Naive thymus-derived CD4-positive, alpha-beta T cell (primary cell): ENCODE results near the gene CLINT1. TPM values are rescaled to one million over a fixed set of nuclear protein-coding genes. Genes with fewer than 3 reads are reported as not detected.
"Not testable (repeated sequence)": the region's sequence is repeated elsewhere in the genome, so short reads cannot be mapped to it uniquely, and the experiment has no call there.

Experiments
- ATAC-seq: fragments of 150-1000 bp; cut with Tn5 transposase; 2 replicates; pipeline ENCODE4 v1.10.0; 2021; ENCODE audit warnings: mild to moderate bottlenecking, moderate library complexity
- CTCF ChIA-PET: fragments of 350-600 bp; sonication (Branson Sonifier 250); formaldehyde crosslinking; loops from one replicate; lab custom pipeline; 2021; ENCODE audit warnings: antibody characterized with exemption; lab: Charles Lee
- POLR2A ChIA-PET: fragments of 350-600 bp; sonication (Branson Sonifier 250); formaldehyde crosslinking; loops from one replicate; lab custom pipeline; 2021; ENCODE audit warnings: antibody characterized with exemption, inconsistent platforms; lab: Charles Lee
- DNase-seq, 9 donors: peaks; one replicate each; pipeline versions ENCODE4 v3.0.0 to v3.0.0-alpha.2; 2020 to 2022; ENCODE audit warnings: mixed read lengths in 1 of 9
- H3K27ac ChIP-seq: one replicate; pipeline ENCODE4 v1.7.0; 2013; ENCODE audit warnings: mild to moderate bottlenecking, low read depth, low read length, moderate library complexity
- H3K27me3 ChIP-seq, 2 donors: one replicate each; pipeline ENCODE4 v1.7.0; 2013; ENCODE audit warnings: low read length in 2 of 2, mild to moderate bottlenecking in 2 of 2, moderate library complexity in 2 of 2; ENCODE audit not compliant: control insufficient read depth in 2 of 2, insufficient read depth in 2 of 2
- H3K36me3 ChIP-seq, 3 experiments: 1 replicate in 2 of 3; 2 replicates in 1 of 3; pipeline ENCODE4 v1.7.0; 2013; ENCODE audit warnings: low read length in 3 of 3, mild to moderate bottlenecking in 3 of 3, moderate library complexity in 1 of 3; ENCODE audit not compliant: insufficient read depth in 3 of 3, control insufficient read depth in 2 of 3
- H3K4me1 ChIP-seq, 2 donors: one replicate each; pipeline ENCODE4 v1.7.0; 2013; ENCODE audit warnings: low read length in 2 of 2, mild to moderate bottlenecking in 2 of 2, moderate library complexity in 1 of 2; ENCODE audit not compliant: control insufficient read depth in 2 of 2, insufficient read depth in 2 of 2
- H3K4me3 ChIP-seq: 2 replicates; pipeline ENCODE4 v1.7.0; 2013; ENCODE audit warnings: mild to moderate bottlenecking, low read length
- H3K9me3 ChIP-seq, 3 experiments: 1 replicate in 2 of 3; 2 replicates in 1 of 3; pipeline ENCODE4 v1.7.0; 2013; ENCODE audit warnings: low read length in 3 of 3; ENCODE audit not compliant: control insufficient read depth in 2 of 3
- H3K27ac Mint-ChIP-seq, 9 donors: one replicate each; pipeline ENCODE4 v1.8.0; 2020 to 2022; ENCODE audit warnings: mixed read lengths in 9 of 9, mild to moderate bottlenecking in 8 of 9, moderate library complexity in 5 of 9, inconsistent platforms in 2 of 9
- H3K27me3 Mint-ChIP-seq, 5 donors: one replicate each; pipeline ENCODE4 v1.8.0; 2021 to 2022; ENCODE audit warnings: mixed read lengths in 5 of 5, mild to moderate bottlenecking in 1 of 5
- H3K36me3 Mint-ChIP-seq, 5 donors: one replicate each; pipeline ENCODE4 v1.8.0; 2020 to 2022; ENCODE audit warnings: mixed read lengths in 5 of 5, mild to moderate bottlenecking in 3 of 5, inconsistent platforms in 1 of 5
- H3K4me1 Mint-ChIP-seq, 7 donors: one replicate each; pipeline ENCODE4 v1.8.0; 2020 to 2022; ENCODE audit warnings: mixed read lengths in 7 of 7, mild to moderate bottlenecking in 3 of 7, inconsistent platforms in 1 of 7
- H3K4me3 Mint-ChIP-seq, 10 donors: one replicate each; pipeline ENCODE4 v1.8.0; 2020 to 2022; ENCODE audit warnings: mild to moderate bottlenecking in 10 of 10, mixed read lengths in 10 of 10, moderate library complexity in 6 of 10, inconsistent platforms in 2 of 10
- H3K9me3 Mint-ChIP-seq, 11 donors: one replicate each; pipeline ENCODE4 v1.8.0; 2020 to 2022; ENCODE audit warnings: mixed read lengths in 11 of 11, mild to moderate bottlenecking in 4 of 11, inconsistent platforms in 1 of 11, moderate library complexity in 1 of 11
- intact Hi-C, 2 donors: fragments of 100-400 bp; cut with micrococcal nuclease; formaldehyde crosslinking; loops; one replicate each; pipeline ENCODE4 v1.15.1; 2023
- polyA plus RNA-seq, 2 donors: library from polyadenylated mRNA; unstranded; fragments of 300-500 nt; fragmentation: Illumina TruSeq; gene quantifications; one replicate each; pipeline ENCODE4 v1.2.3, GENCODE V29; 2021
- total RNA-seq, 6 experiments: library from RNA in 5 of 6; stranded (reverse) in 5 of 6; gene quantifications; 1 replicate in 5 of 6; 2 replicates in 1 of 6; pipeline ENCODE4 v1.2.3 and lab custom pipeline; 2021 to 2026

CLINT1 gene
- total and polyA plus RNA-seq, 7 experiments from 2014 or later, result 57.5 to 94.2 (median 74.0) TPM

DNA sequence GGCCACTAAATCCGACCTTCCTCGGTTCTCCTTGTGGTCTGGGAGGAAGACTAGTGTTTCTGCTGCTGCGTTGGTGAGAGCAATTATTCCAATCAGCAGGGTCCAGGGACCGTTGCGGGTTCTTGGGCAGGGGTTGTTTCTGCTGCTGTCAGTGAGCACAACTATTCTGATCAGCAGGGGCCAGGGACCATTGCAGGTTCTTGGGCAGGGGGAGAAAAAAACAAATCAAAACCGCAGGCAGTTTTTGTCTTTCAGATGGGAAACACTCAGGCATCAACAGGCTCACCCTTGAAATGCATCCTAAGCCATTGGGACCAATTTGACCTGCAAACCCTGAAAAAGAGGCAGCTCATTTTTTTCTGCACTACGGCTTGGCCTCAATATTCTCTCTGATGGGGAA is 22.6 kb upstream of the CLINT1 start:
- H3K4me1 Mint-ChIP-seq, H3K4me1 ChIP-seq, H3K36me3 Mint-ChIP-seq, H3K27ac ChIP-seq, H3K4me3 ChIP-seq, H3K4me3 Mint-ChIP-seq, H3K9me3 ChIP-seq, intact Hi-C loops, CTCF ChIA-PET, H3K27ac Mint-ChIP-seq, H3K9me3 Mint-ChIP-seq, DNase-seq, H3K27me3 ChIP-seq, H3K36me3 ChIP-seq, POLR2A ChIA-PET, ATAC-seq, H3K27me3 Mint-ChIP-seq: not testable (repeated sequence)

DNA sequence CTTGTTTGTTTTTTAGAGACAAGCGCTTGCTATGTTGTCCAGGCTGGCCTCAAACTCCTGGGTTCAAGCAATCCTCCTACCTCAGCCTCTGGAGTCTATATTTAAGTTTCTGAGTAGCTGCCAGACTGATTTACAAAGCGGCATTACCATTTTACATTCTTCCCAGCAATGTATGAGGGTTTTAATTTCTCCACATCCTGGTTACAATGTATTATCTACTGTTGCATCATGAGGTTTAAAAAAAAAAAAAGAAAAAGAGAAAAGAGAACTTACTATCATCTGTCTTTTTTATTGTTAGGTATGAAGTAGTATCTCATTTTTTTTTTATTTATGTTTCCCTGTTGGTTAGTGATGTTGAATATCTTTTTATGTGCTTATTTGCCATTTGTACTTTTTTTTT is 18.9 kb upstream of the CLINT1 start:
- H3K4me1 ChIP-seq, result no peaks in the 10 kb centered on the region
- intact Hi-C loops, result no loop called here
- H3K27me3 ChIP-seq, result no peaks in the 10 kb centered on the region
- H3K4me1 Mint-ChIP-seq, result peaks cover 0 to 2% (median 0%) of the 10 kb centered on the region in 7 donors
- POLR2A ChIA-PET, result no interaction called here
- H3K9me3 ChIP-seq, result no peaks in the 10 kb centered on the region
- DNase-seq (no peak), ATAC-seq (no peak)
- H3K27ac Mint-ChIP-seq, result peak overlapping the region in 1 of 9 donors; percentile 36
- H3K27me3 Mint-ChIP-seq, result no peaks in the 10 kb centered on the region
- no peak overlapping the region for H3K4me3 ChIP-seq
- H3K36me3 Mint-ChIP-seq, result no peaks in the 10 kb centered on the region
- H3K4me3 Mint-ChIP-seq, result no peak overlapping the region
- H3K27ac ChIP-seq, result no peak overlapping the region
- no peaks in the 10 kb centered on the region for H3K36me3 ChIP-seq
- peaks cover 0 to 4% (median 0%) of the 10 kb centered on the region in 11 donors for H3K9me3 Mint-ChIP-seq
- CTCF ChIA-PET, result no interaction called here

DNA sequence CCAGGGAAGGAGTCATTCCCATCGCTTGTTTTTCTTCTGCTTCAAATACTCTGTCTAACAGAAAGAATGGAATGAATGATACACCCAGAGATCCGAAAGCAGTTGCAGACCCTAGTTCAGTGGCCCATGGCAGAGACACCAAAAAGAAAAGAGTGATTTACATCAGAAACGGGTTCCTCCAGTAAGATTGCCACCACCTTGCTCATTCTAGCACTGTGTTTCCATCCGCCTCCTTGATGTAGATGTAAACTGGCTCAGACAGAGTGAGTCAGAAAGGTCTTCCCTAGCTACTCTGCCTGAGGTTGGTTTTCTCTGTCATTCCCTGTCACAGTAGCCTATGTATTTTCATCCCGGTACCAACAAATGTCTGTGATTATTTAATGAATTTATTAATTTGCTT is 15.9 kb upstream of the CLINT1 start:
- Histone ChIP-seq H3K27ac (no peak overlapping the region), H3K9me3 (no peaks in the 10 kb centered on the region), H3K27me3 (no peaks in the 10 kb centered on the region), H3K36me3 (no peaks in the 10 kb centered on the region), H3K4me3 (no peak overlapping the region), H3K4me1 (no peaks in the 10 kb centered on the region)
- Mint-ChIP-seq H3K36me3 (no peaks in the 10 kb centered on the region), H3K4me3 (no peak overlapping the region), H3K27ac (no peak overlapping the region), H3K4me1 (peaks cover 0 to 6% (median 0%) of the 10 kb centered on the region in 7 donors), H3K9me3 (no peaks in the 10 kb centered on the region), H3K27me3 (peaks cover 0 to 6% (median 3%) of the 10 kb centered on the region in 5 donors)
- CTCF ChIA-PET, result no interaction called here
- DNase-seq (no peak), ATAC-seq (no peak)
- POLR2A ChIA-PET, result no interaction called here
- intact Hi-C loops, result no loop called here

DNA sequence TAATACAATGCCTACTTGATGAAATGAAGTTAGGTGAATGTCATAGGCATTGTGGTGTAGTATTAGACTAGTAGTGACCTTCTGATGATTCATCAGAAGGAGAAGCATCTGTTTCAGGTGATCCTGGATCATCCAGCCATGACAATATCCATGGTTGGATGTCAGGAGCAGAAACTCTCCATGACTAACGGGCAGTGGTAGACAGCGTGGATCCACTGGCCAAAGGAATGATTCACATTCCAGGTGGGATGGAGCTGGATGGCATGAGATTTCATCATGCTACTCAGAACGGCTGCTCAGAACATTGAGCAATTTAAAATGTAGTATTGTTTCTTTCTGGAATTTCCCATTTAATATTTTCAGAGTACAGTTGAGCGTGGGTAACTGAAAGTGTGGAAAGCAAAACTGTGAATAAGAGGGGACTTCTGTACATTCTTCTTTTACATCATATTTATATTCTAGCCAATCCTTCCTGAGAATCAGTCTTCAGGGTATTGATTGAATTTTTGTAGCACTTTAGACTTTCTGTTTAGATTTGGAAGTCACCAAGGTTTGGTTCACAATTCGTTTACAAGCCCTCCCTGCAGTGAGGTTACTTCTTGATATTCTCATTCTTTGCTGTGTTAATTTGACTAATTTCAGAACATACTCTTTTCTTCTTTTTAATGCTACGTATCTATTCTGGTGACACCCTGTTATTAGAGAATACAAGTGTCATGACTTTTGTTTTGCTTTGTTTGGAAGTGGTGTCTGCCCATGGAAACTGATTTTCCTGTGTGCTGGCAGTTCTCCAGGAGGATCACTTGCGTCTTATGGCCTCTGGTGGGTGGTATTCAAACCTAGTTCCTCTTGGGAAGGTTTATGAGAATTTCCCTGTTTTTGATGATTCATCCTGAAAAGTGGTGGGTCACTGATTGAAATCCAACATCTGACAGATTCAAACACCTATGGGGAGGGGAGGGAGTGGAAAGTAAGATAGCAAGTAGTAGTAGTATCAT is 12.2 kb upstream of the CLINT1 start:
- Histone ChIP-seq H3K4me3 (no peak overlapping the region), H3K9me3 (no peaks in the 10 kb centered on the region), H3K4me1 (no peaks in the 10 kb centered on the region), H3K27ac (no peak overlapping the region), H3K27me3 (no peaks in the 10 kb centered on the region), H3K36me3 (no peaks in the 10 kb centered on the region)
- ATAC-seq (no peak), DNase-seq (no peak)
- Mint-ChIP-seq H3K36me3 (no peaks in the 10 kb centered on the region), H3K4me1 (peaks cover 0 to 6% (median 0%) of the 10 kb centered on the region in 7 donors), H3K4me3 (no peak overlapping the region), H3K27ac (peak overlapping the region in 1 of 9 donors; percentile 27), H3K27me3 (peaks cover 0 to 6% (median 3%) of the 10 kb centered on the region in 5 donors), H3K9me3 (peaks cover 0 to 5% (median 2%) of the 10 kb centered on the region in 11 donors)
- POLR2A ChIA-PET, result no interaction called here
- CTCF ChIA-PET, result no interaction called here
- intact Hi-C loops, result no loop called here

DNA sequence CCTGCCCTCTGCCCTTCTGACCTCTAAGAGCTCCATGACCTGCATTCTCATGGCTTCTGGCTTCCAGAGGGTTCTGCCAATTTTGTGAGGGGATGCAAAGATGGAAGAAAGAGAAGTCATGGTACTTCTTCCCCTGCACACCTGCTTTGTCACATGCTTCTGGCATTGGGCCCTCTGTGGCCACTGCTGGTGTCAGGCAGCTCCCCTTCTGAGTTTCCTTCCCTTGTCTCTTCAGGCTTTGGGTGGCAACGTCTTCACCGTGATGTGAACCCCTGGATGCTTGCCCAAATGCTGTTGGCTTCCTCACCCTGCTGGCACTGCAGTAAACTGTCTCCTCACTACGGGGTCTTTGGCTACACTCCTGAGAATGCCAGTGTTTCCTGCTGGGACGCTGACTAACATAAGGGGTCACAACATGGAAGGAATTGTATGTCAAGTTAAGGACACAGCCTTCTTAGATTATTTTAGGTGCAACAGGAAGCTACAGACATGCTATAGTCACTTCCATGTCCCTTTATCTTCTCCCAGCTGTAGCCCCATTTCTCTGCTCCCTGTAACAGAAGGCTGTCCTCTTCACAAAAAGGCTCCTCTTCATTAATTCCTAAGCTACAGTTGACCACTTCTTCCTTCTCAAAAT is 8.9 kb upstream of the CLINT1 start:
- Histone ChIP-seq H3K4me1 (no peaks in the 10 kb centered on the region), H3K9me3 (no peaks in the 10 kb centered on the region), H3K27ac (no peak overlapping the region), H3K27me3 (no peaks in the 10 kb centered on the region), H3K4me3 (no peak overlapping the region), H3K36me3 (no peaks in the 10 kb centered on the region)
- H3K27ac Mint-ChIP-seq, result peak overlapping the region in 1 of 9 donors; percentile 1
- H3K9me3 Mint-ChIP-seq, result peaks cover 0 to 5% (median 2%) of the 10 kb centered on the region in 11 donors
- intact Hi-C loops, result no loop called here
- H3K27me3 Mint-ChIP-seq, result peaks cover 0 to 6% (median 3%) of the 10 kb centered on the region in 5 donors
- ChIA-PET CTCF (interaction anchor here (0.6 kb wide), 1 partner anchor 16 kb away, joined by 3 read pairs; no protein-coding TSS in a partner anchor), POLR2A (no interaction called here)
- no peak for DNase-seq
- no peak for ATAC-seq
- peaks cover 0 to 18% (median 13%) of the 10 kb centered on the region in 7 donors for H3K4me1 Mint-ChIP-seq
- no peaks in the 10 kb centered on the region for H3K36me3 Mint-ChIP-seq
- no peak overlapping the region for H3K4me3 Mint-ChIP-seq

DNA sequence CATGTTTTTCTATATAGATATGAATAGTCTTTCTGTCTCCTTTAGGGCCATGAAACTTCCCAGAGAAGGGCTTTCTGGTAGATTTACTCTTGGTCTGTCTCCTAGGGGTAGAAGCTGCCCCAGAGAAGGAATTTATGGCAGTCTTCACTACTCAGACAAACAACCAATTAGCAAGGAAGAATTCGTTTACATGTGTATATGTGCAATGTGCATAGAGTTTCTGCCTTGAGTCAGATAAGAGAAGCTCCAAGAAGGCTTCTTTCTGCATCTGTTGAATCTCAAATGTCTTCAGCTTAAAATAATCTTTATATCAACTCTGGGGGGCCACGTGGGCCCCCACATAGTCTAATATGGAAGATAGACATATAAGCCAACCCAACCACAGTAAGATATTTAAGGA is 7.6 kb upstream of the CLINT1 start:
- Mint-ChIP-seq H3K27ac (no peak overlapping the region), H3K36me3 (no peaks in the 10 kb centered on the region), H3K27me3 (peaks cover 0 to 6% (median 2%) of the 10 kb centered on the region in 5 donors), H3K4me3 (no peak overlapping the region), H3K4me1 (peaks cover 2 to 25% (median 19%) of the 10 kb centered on the region in 7 donors), H3K9me3 (peaks cover 0 to 5% (median 3%) of the 10 kb centered on the region in 11 donors)
- no peaks in the 10 kb centered on the region for H3K9me3 ChIP-seq
- POLR2A ChIA-PET, result interaction anchor here (0.7 kb wide), 1 partner anchor 62 kb away, joined by 3 read pairs; no protein-coding TSS in a partner anchor
- CTCF ChIA-PET, result no interaction called here
- no peaks in the 10 kb centered on the region for H3K27me3 ChIP-seq
- H3K4me3 ChIP-seq, result no peak overlapping the region
- no peak for DNase-seq
- intact Hi-C loops, result no loop called here
- ATAC-seq, result no peak
- H3K36me3 ChIP-seq, result no peaks in the 10 kb centered on the region
- no peak overlapping the region for H3K27ac ChIP-seq
- no peaks in the 10 kb centered on the region for H3K4me1 ChIP-seq
